GM19035 (cell line): ENCODE results near the gene C11orf86.
"Not testable (repeated sequence)": the region's sequence is repeated elsewhere in the genome, so short reads cannot be mapped to it uniquely, and the experiment has no call there.

Experiments used
- ATAC-seq: cut with Tn5 transposase; IDR thresholded peaks from one replicate; pipeline ENCODE4 v1.9.1; 2021; ENCODE audit not compliant: unreplicated experiment

C11orf86 gene

DNA sequence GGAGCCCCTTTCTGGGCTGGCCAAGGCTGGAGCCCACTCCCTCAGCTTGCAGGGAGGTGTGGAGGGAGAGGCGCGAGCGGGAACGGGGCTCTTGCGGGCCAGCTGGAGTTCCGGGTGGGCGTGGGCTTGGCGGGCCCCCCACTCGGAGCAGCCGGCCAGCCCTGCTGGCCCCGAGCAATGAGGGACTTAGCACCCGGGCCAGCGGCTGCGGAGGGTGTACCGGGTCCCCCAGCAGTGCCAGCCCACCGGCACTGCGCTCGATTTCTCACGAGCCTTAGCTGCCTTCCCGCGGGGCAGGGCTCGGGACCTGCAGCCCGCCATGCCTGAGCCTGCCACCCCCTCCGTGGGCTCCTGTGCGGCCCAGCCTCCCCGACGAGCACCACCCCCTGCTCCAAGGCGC, 13.6 kb downstream of the C11orf86 start:
- ATAC-seq = not testable (repeated sequence)

DNA sequence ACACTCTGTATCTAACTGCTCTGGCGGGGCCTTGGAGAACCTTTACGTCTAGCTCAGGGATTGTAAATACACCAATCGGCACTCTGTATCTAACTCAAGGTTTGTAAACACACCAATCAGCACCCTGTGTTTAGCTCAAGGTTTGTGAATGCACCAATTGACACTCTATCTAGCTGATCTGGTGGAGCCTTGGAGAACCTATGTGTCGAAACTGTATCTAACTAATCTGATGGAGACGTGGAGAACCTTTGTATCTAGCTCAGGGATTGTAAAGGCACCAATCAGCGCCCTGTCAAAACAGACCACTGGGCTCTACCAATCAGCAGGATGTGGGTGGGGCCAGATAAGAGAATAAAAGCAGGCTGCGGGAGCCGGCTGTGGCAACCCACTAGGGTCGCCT, 14.3 kb downstream of the C11orf86 start:
- ATAC-seq = not testable (repeated sequence)

DNA sequence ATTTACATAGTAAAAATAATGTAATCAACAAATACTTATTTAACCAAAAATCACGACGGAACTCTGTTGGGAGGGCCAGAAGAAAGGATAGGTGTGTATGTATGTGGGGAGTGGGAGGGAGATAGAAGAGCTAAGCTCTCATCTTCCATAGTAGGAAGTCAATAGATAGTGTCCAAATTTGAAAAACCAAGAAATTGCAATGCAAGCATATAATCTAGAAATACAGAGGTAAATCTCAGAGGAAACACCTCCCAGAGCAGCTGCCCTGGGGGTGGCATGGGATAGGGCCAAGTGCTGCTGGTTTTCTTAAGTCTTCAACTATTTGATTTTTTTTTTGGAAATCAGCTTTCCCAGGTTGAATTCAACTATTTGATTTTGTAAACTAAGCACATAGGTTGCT, 16.9 kb downstream of the C11orf86 start:
- no peak for ATAC-seq

DNA sequence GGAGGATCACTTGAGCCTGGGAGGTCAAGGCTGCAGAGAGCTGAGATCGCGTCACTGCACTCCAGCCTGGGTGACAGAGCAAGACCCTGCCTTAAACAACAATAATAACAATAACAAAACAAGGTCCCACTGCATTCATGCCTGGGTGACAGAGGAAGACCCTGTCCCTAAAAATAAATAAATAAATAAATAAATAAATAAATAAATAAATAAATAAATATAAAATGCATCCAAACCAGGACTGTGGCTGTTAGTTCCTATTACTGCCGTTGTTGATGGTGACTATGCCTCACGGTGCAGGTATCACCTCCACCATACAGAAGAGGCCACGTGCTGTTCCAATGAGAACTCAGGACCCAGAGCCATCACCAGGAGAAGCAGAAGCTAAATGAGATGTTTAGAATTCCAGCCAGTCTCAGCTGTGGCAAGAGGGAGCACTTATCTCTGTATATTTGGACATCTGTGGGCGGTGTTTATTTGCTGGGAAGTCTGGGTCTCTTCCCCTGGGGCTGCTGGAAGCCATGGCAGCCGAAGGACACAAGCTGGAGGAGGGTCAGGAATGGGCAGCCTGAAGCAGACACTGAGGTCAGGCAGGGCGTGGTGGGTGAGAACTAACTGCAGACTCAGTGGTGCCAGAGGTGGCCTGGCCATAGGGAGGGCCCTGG, 21.6 kb downstream of the C11orf86 start:
- ATAC-seq = no peak

DNA sequence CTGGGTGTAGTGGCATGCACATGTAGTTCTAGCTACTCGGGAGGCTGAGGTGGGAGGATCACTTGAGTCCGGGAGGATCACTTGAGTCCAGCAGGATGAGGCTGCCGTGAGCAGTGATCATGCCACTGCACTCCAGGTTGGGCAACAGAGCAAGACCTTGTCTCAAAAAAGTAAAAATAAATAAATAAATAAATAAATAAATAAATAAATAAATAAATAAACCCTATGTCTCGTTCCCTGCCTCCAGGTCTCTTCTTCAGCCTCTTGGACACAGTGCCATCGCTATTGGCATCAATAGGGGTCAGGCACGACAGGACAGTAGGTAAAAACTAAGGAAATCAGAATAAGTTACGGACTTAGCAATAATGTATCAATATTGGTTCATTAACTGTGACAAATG, 24.5 kb downstream of the C11orf86 start:
- ATAC-seq = no peak

DNA sequence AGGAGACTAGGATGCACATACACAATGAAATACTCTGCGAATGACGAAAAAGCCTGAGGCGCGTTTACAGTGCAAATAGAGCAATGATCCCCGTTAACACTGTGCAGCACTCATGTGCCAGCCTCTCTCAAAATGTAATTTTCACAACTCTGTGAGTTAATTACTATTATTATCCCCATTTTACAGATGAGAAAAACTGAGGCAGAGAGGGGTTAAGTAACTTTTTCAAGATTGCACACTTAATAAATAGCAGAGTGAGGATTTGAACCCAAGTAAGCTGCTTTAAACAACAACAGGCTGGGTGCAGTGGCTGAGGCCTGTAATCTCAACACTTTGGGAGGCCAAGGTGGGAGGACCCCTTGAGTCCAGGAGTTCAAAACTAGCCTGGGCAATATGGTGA, 26.2 kb downstream of the C11orf86 start:
- no peak for ATAC-seq

DNA sequence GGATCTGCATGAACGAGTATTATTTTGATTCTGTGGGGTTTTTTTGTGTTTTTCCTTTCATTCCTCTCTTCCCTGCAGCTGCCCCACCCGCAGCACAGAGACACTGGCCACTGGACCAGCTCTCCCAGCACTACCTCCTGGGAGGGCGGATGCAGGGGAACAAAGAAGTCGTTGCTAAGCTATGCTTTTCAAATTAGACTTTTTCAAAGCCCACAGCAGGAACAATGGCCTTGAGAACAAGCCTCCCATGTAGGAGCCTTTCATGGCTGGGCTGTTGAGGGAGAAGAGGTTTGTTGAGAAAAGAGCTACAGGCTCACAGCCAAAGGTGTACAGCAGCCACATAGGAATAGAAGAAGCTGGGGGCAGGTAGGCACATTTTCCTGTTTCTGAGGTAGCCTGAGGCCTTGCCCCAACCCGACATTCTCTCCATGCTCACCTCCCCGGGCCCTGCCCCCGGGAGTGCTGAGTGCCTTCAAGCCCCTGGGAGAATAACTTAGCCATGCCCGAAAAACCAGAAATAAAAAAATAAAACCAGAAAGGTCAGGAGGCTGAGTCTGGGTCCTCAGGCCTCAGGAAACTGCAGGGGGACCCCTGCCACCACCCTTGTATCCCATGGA, 27.3 kb downstream of the C11orf86 start:
- ATAC-seq = no peak

DNA sequence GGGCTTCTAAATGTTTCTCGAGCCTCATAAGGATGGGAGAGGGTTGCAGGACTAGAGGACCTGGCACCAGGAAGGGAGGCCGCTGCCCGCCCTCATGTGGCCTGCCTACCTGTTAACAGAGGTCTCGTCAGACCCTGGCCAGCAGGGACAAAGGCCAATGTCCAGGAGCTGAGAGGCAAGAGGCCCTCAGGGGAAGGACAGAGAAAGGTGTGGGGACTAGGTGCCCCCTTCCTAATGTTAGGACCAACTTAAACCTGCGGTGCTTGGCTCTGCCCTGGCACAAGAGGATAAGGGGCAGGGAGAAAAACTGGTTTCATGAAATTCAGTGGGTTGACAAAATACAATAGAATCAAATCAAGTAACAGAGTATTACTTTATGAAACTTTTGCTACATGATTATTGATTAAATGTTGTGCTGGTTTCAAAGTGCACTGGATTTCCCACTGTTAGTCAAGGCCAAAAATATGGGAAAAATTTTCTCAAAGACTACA, 27.9 kb downstream of the C11orf86 start:
- ATAC-seq = no peak

DNA sequence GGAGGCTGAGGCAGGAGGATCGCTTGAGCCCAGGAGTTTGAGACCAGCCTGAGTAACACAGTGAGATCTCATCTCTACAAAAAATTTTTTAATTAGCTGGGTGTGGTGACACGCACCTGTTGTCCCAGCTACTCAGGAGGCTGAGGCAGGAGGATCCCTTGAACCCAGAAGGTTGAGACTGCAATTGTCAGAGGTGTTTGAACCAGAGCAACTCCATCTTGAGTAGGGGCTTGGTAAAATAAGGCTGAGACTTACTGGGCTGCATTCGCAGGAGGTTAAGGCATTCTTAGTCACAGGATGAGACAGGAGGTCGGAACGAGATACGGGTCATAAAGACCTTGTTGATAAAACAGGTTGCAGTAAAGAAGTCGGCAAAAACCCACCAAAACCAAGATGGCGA, 30.1 kb downstream of the C11orf86 start:
- ATAC-seq = not testable (repeated sequence)

DNA sequence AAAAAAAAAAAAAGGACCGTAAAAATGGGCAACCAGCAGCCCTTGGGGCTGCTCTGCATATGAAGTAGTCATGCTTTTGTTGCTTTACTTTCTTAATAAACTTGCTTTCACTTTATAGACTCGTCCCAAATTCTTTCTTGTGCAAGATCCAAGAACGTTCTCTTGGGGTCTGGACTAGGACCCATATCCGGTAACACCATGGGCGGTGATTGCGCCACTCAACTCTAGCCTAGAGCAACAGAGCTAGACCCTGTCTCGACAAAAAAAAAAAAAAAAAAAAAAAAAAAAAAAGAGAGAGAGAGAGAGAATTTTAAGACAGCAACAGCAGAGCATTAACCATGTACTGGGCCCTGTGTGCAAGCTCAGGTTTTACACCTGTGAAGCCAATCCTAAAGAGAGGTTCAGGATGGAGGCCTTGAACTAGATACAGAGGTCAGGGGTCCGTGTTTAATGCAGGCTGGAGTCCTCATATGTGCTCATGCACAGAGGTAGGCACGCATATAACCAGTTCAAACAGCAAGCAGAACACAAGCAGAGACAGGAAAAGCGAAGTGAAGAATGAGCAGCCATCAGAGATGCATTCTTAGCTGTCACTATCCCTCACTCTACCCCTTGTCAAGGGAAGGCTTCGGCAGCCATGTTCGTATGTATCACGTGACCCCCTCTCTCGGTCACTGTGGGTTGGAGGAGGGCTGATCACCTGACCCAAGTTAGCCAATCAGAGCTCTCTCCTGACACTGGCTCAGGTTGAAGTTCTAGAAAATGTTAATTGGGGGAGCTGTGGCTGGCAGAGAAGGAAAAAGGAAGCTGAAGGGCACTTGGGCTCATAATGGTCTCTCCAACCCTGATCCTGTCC, 31.2 kb downstream of the C11orf86 start:
- ATAC-seq = no peak

DNA sequence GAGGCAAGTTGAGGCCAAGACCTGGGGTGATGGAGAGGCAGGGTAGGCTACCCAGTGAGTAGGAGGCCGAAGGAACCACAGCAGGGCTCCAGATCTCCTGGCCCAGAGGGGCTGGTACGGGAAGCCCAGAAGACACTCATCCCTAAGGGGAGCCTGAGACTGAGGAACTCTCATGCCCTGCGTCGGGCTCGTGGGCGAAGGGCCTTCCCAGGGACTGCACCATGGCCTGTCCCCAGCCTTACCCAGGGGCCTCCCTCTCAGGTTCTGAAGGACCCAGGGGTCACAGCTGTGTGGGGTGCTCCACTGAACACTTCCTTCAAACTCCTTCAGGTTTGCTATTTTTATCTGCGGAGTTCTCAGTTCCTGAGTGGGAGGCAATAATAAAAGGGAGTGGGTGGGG, 32.0 kb downstream of the C11orf86 start:
- ATAC-seq = no peak

DNA sequence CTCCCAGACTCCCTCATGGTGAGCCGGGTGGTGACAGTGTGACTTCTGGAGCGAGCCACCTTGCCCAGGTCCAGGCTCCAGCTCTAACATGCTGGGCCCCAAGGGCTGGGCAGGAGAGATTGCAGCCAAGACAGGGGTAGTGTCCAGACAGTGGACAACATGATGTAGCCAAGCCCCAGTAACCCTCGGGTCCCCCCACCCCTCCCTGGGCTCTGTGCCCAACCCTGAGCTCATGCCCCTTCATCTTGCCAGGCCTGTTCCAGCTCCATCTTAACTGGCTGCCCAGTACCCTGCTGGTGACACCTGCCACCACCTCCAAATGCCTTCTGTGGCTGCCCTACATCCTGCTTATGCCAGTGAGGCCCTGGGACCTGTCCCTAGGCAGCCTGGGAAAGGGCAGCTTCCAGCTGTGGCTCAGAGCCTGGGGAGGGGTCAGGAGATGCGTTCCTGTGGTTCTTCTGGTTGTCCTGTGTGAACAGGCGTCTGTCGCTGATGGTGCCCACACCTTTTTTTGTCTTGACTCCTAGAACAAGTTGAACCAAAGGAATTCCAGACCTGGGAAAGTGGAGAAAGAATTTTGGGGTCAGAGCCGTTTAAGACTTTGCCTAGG, 35.3 kb downstream of the C11orf86 start:
- ATAC-seq = no peak

DNA sequence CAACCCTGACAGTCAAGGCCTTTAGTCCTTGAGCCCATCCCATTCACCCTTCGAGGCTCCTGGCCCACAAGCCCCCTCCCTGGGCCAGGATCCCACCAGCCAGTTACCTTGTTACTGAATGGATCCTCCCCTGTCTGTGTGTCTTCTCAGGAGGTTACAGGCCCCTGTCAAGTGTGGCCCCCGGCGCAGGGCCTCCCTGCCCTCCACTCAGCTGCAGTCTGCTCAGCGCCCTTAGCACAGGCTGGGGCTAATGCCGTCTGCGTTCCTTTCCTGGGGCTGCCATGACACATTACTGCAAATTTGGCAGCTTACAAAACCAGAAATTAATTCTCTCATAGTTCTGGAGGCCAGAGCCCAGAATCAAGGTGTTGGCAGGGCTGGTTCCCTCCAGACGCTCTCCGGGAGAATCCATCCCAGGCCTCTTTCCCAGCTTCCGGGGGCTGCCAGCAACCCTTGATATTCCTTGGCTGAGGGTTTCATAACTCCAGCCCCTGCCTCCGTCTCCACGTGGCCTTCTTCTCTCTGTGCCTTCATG, 38.5 kb downstream of the C11orf86 start:
- ATAC-seq = no peak

DNA sequence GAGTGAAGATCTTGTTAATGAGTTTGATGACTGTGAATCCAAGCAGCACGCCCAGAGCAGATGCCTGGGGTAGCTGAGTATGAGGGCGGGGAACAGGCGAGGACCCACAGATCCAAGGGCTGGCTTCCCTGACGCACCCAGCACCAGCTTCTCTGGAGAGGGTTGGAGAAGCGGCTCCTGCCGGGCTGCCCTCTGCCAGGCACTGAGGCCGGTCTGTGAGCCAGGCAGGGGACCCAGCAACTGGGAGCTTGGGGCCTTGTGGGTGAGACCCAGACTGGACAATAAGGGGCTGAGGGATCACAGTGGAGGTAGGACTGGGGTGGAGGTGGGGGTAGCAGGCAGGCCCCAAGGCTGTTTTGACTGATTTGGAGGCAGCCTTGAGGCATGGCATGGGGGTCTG, 39.2 kb downstream of the C11orf86 start:
- ATAC-seq = no peak

DNA sequence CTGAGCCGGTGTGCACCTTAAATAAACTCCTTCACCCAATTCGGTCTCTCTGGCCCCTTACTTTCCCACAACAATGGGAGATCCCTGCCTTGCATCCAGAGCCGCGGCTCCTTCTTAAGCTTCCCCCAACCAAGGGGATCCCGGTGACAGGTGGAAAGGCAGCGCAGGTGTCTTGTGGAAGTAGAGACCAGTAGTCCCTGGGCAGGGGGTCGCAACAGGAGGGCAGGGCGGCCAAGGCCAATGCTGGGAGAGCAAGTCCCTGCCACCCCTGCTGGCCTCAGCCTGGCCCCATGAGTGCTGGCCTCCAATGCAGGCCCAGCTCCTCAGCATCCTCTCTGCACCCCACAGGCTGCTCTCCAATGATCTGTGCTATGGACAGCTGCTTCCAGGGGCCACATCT, 39.9 kb downstream of the C11orf86 start:
- no peak for ATAC-seq

DNA sequence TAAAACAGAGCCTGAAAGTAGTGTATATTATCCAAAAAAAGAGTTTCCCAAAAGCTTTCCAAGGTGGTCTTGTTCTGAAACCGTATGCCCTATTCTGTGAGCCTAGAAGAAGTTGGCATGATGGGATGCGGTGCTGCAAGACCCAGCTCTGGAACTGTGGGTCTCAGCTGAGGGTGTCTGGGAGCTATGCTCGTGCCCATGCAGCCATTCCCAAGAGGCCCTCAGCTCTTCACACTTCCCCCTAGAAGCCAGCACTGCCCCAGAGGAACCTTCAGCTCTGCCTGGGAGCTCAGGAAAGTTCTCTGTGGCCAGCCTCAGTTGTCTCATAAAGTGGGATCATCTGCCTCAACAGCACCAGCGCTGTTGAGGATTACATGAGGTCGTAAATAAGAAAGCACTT, 41.4 kb downstream of the C11orf86 start:
- no peak for ATAC-seq

DNA sequence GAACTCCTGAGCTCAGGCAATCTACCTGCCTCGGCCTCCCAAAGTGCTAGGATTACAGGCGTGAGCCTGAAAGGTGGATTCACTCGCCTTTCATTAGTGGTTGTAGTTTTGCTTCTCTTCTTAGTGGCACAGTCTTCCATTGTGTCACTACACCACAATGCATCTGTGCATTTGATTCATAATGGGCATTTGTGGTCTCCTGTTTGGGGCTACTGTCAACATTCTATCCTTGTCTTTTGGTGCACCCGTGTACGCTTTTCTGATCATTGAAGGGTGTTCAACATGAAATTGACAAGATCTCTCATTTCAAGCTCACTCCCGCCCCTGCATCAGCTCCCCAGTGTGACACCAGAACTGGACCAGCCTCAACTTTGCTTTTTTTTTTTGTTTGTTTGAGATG, 45.8 kb downstream of the C11orf86 start:
- ATAC-seq = no peak

DNA sequence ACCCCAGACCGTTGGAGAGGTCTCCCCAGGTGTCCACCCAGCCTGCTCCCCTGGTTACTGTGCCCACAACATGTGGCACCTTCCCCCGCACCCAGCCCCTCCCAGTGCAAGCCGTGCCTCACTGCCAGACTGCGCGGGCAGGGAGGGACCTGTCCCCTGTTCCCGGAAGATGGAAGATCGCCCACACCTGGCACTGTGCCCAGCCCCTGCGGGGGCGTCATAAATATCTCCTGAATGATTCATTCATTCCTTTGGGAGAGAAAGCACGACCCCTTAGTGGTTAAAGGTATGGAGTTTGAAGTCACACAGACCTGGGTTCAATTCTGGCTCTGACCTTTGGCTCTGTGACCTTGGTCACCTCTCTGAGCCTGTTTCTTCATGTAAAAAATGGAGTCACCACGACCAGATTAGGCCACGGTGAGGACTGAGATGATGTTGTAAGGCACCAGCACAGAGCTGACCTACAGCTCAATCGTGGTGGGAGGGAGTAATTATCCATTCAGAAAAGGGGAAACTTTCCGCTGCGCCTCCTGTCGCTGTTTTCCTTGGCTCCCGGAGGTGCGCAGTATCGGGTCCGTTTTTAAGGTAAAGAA, 47.3 kb downstream of the C11orf86 start:
- no peak for ATAC-seq

DNA sequence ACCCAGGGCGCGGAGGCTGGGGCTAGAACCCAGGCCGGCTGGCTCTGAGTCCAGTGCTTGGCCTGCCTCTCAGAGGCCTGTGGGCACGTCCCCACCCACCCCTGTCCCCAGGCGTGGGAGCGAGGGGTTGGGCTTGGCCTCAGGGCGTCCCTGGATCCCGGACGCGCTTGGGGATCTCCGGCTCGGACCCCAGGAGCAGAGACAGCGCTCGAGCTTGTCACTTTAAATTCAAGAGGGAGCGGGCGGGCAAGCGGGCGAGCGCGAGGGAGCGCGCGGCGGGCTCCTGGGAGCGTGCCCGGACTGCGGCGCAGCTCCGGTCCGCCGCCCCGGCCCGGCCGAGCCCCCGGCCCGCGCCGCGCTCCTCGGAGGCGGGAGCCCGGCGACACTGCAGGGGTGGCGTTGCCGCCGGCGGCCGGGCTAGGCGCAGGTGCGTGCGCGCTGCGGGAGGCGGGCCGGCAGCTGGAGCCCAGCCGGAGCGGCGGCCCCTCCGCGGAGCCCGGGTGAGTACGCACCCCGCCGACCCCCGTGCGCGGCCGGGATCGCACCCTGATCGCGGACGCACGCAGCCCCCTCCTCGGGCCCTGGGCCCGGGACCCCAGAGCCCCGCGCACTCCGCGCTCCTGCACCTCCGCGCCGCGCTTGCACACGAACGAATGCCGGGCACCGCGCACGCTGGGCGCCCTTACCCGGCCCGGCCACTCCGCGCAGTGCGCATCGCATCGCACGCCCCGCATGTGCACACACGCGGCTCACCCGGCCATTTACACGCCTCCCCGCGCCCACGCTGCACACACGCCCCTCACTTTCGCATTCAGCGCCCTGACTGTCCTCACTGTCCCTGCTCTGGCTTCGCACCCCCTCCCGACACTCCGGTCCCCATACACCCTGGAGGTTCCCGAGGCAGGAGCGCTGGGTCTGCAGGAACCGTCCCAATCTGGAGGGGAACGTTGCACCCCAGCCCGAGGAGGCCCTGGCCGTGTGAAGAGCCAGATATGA, 48.2 kb downstream of the C11orf86 start, which contains the start of gene SYT12:
Gene SYT12 (plus strand): TSS at position 174 of the 996 bp plus-strand sequence. CDS start 7,011 bp downstream, outside the sequence.
- ATAC-seq = no peak
